Inferior parietal cortex (tissue), 1 donor: ENCODE results near the gene KMT5B.

ENCODE experiments used
- DNase-seq: peaks from one replicate; pipeline ENCODE4 v3.0.0-alpha.2; 2016; ENCODE audit errors: extremely low spot score

KMT5B gene

DNA sequence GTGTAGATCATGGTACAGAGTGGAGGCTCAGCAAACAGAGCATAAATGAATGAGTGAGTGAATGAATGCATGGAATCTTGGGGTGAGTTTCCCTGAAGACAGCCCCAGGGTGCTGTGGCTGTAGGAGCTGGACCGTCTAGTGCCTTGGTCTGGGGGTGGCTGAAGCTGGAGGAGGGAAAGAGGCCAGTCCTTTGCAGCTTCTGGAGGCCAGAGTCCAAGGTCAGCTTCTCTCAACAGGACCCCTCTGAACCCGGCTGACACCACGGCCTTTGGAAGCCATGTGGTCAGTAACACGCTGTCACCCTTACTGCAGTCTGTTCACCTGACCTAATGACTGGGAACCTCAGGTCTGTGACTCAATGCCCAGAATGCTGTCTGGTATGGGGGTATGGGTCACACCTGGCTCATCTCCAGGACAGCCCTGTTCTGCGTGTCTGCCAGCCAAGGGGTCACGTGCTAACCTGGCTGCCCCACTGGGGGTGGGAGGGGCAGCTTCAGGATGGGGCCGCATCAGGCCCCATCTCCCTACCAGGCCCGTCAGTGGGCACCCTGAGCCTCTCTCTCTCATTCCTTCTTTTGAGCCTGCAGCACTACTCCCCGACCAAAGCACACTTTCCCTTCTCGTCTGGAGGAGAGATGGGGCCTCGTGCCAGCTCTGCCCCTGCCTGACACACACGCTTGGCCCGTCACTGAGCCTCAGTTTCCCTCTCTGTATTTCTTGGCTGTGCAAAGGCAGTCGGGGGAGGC is 67.8 kb downstream of the KMT5B start:
- DNase-seq: no peak

DNA sequence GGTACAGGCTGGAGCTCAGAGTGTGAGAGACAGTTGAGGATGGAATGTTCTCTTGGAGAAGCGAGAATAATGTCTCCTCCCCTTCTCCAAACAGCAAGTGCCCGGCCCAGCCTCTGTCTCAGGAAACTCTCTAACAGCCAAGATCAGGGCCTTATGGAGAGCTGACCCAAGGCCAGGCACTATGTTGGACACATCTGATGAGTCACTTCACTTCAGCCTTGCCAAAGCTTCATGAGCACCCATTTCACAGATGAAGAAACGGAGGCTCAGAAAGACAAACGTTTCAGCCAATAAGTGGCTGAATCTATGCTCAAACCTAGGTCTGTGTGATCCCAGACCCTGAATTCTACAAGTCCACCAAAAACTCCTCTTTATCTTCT is 69.8 kb downstream of the KMT5B start:
- no peak for DNase-seq

DNA sequence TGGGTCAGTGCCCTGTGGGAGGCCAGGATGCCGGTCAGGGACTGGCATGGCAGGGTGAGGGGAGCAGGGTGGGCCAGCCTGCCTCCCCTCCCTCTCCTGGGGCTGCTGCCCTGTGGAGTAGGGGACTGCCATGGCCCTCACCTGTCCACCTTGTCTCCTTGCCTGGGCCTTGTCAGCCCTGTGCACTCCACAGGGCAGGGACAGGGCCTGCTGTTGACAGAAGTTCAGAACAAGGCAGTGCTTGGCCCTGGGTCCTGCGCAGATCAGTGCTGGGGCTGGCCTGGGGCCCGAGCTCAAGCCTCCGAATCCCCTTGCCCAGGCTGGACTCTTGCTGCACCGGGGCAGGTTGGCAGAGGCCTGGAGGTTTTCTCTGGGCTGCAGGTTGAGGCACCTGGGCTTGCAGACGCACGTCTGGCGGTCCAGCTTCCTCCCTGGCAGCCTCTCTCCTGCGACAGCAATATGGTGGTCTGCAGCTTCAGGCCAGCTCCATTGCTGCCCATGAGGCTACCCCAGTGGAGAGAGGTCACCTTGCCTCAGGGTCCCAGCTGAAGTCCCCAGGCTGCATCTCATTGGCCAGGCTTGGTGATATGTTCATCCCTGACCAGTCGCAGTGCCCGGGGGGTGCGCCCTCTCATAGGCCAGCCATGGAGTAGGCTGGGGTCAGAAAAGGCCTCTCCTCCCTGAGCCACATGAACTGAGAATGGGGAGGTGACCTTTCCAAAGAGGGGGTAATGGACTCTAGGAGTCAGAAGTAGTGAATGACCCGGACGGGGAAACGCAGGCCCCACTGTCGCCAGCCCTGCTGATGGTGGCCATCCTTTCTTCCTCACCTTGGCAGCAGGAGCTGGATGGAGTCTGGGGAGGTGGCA is 70.4 kb downstream of the KMT5B start:
- DNase-seq: no peak

DNA sequence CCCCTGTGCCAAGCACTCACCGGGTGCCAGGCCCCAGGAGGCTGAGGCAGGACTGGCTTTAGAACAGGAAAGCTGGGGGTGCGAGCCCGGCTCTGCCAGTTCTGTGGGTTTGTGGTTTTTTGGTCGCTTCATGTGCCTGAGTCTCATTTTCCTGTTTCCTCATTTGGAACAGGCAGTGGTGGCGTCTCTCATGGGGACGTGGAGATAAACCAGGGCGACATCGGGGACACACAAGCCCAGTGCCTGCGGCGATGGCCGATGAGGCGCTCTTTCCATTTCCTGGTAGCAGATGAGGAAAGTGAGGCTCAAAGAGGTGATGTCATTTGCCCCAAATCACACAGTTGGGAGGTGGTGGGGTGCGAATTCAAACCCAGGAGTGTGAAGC is 71.1 kb downstream of the KMT5B start:
- DNase-seq: no peak

DNA sequence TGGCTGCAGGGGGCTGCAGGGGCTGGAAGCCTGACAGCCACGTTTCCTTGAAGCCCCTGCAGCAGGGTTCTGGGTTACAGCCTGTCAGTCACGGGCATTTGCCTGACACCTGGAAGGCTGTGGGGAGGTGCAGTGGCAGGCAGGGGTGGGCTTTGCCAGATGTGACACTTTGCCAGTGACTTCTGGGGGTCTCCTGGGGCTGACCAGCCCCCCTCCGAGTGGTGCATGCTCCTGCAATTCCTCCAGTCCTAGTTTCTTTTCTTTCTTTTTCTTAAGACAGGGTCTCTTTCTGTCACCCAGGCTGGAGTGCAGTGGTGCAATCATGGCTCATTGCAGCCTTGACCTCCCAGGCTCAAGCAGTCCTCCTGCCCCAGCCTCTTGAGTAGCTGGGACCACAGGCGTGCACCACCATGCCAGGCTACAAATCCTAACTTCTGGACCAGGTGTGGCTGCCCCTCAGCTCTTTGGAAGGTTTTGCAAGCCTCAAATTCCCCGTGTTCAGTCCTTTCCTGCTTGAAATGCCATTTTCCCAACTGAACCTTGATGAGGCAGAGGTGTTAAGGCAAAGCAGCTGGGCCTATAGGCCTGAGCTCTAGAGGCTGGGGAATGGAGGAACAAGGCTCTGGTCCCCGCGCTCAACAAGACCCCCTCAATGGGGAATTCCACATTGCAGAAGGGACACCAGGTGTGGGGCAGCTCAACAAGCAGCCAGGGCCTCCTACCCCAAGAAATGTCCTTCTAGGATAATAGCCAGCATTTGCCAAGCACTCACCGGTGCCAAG is 71.7 kb downstream of the KMT5B start:
- DNase-seq: no peak

DNA sequence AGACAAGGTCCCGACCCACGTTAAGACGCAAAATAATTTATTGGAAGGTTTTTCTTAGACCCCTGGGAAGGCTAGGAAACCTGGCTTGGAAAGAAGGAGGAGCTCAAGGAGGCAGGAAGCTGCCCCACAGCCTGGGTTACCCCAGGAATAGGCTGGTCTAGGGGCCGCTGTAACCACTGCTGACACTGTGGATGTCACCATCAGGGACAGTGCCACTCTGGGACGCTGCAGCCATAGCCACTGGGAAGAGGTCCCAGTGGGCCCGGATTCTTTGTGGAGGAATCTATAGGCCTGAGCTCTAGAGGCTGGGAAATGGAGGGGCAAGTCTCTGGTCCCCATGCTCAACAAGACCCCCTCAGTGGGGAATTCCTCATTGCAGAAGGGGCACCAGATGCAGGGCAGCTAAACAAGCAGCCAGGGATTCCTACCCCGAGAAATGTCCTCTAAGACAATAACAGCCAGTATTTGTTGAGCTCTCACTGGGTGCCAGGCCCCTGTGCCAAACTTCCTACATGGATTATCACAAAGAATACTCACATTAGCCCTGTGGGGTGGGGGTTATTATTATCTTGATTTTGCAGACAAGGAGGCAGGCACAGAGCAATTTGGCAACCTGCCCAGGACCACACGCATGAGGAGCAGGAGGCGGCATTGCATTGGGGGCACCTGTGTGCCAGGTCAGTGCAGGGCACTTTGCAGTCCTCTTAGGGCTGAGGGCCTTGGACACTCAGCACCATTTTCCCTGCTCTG is 72.4 kb downstream of the KMT5B start:
- DNase-seq: no peak

DNA sequence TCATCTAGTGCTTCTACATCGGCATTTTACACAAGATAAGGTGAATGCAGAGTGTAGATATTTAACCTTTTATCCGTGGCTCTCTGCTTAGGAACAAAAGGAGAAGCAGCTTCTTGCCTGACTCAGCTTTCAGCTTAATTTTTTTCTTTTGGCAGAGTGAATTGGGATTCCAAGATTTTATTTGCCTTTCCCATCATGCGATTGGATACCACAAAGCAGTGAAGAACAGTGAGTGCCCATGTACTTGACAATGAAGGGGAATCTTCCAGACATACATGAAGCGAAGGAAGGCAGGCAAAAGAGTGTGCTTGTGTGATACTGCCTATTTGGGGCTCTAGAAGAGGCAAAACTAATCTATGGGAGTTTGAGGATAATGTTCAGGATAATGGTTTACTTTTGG is 74.9 kb downstream of the KMT5B start:
- DNase-seq: no peak

DNA sequence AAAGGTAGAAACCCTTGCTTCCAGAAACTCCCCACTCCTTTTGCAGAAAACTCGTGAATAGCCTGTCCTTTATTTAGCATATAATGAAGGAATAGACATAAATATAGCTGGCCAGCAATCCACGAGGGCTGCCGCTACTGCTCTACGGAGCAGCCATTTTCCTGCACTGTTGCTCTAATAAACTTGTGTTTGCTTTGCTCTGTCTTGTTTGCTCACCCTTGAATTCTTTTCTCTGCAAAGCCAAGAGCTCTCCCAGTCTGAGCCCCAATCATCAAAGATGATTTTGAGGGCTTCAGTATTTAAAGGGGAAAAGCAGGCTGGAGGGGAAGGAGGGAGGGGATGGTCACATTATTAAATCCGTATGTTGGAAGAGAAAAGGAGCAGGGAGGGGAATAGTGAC is 75.3 kb downstream of the KMT5B start:
- no peak for DNase-seq

DNA sequence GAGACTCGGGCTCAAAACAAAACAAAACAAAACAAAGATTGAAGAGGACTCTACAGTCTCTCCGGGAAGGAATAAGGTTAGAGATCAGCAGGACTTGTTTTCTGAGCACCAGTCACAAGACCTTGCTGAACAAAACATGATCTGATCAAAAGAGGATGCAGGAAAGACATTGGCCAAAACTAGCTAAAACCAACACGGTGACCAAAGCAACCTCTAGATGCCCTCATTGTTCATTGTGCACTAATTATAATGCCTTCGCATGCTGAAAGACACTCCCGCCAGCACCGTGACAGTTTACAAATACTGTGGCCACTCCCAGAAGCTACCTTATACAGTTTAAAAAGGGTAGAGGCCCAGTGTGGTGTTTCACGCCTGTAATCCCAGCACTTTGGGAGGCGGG is 76.2 kb downstream of the KMT5B start:
- no peak for DNase-seq

DNA sequence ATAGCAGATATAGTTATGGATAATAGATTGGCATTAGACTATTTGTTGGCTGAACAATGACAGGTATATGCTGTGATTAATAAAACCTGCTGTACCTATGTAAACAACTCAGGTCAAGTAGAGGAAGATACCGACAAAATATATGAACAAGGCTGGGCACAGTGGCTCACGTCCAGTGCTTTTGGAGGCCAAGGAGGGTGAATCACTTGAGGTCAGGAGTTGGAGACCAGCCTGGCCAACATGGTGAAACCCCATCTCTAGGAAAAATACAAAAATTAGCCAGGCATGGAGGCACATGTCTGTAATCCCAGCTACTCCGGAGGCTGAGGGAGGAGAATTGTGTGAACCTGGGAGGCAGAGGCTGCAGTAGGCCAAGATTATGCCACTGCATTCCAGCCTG is 77.9 kb downstream of the KMT5B start:
- no peak for DNase-seq

DNA sequence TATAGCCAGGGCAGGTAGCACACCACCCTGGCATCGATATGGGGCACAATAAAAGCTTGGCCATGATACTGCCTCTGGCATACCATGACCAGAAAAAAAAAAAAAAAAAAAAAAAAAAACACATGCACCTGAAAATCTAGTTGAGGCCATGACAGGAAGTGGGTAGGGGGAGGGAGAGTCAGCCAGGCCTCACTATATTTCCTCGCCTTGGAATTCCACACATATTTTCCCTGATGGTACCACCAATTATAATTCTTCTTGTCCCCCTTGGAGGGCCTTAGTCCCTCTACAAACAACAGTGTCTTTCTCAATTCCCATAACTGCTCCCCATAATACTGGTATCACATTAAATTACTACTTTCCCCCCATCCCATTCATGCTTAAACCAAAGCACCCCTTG is 79.3 kb downstream of the KMT5B start:
- DNase-seq: no peak

DNA sequence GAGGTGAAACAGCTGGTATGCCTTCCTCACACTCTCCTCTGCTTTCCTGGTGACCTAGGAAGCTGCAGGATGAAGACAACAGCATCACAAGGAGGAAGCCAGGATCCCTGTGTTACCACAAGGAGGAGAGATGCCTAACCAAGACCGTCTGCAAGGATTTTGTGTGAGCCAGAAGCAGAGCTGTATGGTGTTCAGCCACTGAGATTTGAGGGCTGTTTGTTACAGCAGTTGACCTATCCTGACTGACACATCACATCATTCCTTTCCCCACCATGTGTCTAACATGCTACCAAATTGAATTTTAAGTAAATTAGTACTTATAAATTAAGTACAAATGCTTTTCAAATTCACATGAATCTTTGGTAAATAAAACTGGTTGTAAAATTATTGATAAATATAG is 83.0 kb downstream of the KMT5B start:
- DNase-seq: no peak

DNA sequence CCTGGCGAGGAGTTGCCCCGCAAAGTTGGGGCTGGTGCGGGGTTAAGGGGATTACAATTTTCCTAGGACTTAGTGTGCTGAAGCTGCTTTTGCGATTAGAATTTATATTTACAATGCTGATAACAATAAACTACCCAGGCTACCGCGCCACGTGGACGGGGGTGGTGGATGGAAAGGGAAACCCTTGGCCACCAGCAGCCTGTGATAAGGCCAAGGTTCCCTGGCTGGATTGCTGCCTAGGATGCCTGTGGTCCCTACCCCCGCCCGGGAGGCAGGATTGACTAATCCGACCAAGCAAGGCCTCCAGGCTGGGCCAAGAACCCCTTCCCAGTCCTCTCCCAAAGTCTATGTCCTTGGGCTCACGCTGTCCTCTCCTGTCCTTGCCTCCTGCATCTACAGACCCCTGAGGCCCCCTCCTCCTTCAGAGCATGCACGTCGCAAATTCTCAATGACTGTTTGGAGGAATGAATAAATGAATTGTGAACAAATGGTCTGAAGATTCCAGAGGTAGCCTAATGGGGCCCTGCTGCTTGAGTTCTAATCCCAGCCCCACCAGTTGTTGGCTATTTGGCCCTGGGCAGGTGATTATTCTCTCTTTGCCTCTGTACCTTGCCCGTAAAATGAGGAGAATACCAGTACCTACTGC is 84.3 kb downstream of the KMT5B start:
- DNase-seq: no peak

DNA sequence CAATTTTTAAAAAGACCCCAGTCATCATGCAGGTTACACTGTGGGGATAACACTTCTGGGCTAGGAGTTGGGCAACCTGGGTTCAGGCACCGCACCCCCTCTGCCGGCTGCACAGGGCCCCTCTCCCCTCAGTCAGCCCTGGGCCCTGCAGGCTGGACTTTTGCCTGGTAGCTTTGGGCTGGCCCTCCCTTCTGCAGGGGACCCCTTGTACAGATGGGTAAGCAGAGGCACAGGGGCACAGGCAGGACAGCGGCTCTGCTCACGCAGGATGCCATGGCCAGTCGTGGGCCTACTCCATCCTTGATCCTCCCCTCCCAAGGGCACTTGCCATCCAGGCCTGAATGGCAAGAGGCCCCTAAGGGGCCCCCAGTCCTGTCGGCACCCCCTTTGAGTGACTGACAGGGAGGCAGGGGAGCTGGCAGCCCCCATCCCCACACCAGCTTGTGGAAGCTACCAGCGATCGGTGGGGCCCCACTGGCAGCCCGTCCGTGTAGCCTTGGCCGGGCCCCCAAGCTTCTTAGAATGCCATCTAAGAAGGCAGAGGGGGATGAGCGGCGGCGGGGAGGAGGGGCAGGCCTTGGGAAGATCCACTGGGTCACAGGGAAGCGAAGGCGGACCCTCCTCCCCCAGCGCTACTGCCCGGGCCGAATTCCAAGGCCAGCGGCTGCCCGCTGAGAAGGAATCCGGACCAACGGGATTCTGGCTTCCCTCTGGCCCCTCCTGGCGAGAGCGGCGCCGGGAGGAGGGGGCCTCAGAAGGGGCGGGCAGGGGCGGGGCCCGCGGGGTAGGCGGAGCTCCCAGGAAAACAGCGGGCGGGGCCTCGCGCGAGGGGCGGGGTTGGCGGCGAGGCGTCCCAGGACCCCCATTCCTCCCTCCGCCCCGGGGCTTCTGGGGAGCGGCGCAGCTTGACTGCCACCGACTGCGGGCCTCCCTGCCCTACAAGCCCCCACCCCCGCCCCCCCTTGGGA is 85.1 kb downstream of the KMT5B start:
- DNase-seq: no peak

DNA sequence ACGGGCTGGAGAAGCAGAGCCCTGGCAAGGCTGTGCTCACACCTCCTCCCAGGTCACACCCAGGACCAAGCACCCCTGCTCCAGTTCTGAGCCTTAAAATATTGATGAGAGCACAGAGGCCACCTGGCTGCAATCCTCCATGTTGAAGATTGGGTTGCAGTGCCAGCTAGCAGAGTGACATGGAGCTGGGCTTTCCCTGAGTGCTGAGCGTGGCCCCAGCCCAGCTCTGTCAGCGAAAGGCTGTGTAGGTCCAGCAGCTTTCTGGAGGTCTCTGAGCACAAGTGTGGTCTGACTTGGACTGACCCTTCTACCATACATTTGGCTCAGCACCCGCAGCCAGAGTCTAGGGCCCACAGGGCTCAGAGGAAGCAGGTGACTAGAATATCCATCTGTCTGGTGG is 87.9 kb downstream of the KMT5B start:
- no peak for DNase-seq

DNA sequence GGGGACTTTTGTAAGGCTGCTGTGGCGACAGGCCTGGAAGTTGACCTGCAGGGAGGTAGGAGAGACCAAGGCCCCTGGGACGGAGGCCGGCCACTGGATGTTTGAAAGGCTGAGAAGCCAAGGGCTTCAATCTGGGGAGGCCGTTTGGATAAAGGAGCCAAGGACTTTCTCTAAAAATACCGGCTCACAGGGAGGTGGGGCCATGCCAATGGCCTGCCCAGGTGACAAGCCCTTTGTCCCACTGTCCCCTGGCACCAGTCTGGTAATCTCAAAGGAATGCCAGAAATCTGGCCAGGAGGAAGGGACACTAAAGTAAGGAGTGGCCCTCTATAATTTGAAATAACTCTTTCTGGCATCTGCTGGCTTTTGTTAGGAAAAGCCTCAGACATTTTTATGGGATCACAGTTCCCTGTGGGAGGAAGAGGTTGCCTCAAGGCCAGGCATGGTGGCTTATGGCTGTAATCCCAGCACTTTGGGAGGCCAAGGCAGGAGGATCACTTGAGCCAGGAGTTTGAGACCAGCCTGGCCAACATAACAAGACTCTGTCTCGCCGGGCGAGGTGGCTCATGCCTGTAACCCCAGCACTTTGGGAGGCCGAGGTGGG is 90.1 kb downstream of the KMT5B start:
- DNase-seq: no peak

DNA sequence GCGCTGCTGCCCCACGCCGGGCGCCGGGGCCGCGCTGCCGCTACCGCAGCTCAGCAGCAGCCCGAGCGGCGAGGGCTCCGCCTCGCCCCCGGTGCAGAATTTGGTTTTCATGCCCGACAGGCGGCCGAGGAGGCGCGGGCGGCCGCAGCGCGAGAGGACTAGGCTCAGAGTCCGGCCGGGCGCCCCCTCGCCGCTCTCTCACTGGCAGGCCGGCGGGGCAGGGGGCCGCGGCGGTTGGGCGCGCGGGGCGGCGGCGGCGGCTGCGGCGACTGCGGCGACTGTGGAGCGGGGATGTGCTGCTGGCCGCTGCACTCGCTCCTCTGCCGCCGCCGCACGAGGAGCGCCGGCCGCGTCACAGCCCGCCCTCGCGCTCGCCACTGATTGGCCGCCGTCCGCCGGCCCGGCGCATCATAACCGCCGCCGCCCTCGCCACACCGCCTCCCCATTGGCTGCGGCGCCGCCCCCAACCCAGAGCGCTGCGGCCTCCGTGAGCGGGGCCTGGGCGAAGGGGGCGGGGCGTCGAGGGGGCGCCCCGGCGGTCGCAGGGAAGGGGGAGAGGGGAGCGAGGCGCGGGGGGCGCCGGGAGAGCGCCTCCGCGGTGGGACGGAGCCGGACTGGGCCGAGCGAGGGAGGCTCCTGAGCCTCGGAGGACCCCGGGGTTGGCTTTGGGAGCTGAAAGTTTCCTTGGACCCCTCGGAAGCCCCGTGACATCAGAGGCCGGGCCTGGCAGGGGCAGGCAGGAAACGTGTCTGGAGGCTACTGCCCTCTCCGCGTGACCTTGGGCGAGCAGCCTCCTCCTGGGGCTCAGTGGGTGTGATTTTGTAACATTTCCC is 91.8 kb downstream of the KMT5B start, which contains the start of gene CHKA:
CHKA (minus strand) TSS at position 322 of the 833 bp plus-strand sequence; CDS start at position 111, 211 bp downstream.
- DNase-seq: peak; percentile 85

DNA sequence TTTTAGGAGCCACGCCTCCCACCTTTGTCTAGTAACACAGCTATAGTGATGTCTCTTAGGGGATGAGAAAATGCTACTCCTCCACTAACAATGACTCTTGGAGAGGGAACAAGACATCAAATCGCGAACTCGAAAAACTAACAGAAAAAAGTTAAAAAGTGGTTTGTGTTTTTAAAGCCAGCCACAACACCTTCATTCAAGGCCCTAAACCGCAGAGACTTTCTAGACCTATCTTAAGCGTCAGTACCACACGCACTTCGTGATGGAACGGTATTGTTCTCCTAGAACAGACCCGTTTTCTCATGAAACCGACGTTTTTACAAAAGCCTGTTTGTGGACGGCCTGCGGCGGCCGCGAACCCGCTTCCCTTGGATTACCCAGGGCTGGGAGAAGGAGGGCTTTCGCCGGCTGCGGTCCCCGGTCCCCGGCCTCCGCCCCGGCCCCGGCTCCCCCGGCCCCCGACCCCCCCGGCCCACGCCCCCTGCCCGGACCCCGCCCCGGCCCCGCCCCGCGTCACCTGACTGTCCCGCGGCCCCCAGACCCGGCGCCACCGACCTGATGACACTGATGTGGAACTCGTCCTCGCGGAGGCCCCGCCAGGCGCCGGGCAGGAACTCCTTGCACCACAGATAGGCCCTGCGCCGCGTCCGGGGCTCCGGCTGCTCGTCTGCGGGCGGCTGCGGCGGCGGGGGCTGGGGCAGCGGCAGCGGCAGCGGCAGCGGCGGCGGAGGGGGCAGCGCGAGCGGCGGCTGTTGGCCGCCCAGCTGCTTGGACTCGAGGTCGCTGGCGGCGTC is 92.6 kb downstream of the KMT5B start:
- DNase-seq: peak; percentile 51
